Neural cell (in vitro differentiated cells): ENCODE results near the gene SAA1. TPM values are rescaled to one million over a fixed set of nuclear protein-coding genes. Genes with fewer than 3 reads are reported as not detected.

Experiments used
- H2AFZ ChIP-seq: fragments of 200-600, 300-800 bp; sonication (generic), shearing (Covaris generic); 2 replicates; pipeline ENCODE4 v1.6.0; 2014; ENCODE audit warnings: low read depth, mild to moderate bottlenecking, antibody characterized with exemption, low read length, moderate library complexity
- H3F3A ChIP-seq: fragments of 200-600 bp; shearing (Covaris generic); 2 replicates; pipeline ENCODE4 v1.6.1; 2016; ENCODE audit warnings: mild to moderate bottlenecking, moderate library complexity, mixed read lengths, antibody characterized with exemption, low read length; ENCODE audit not compliant: insufficient read depth, poor library complexity, severe bottlenecking
- H3K27ac ChIP-seq: fragments of 200-600, 300-800 bp; sonication (generic), shearing (Covaris generic); 2 replicates; pipeline ENCODE4 v1.5.1; 2014; ENCODE audit warnings: mild to moderate bottlenecking, low read length, moderate library complexity
- H3K27me3 ChIP-seq: fragments of 300-800, 200-600 bp; sonication (generic), shearing (Covaris generic); 2 replicates; pipeline ENCODE4 v1.6.0; 2014; ENCODE audit warnings: mild to moderate bottlenecking, low read depth, low read length, moderate library complexity; ENCODE audit not compliant: insufficient read depth
- H3K36me3 ChIP-seq: fragments of 300-800, 200-600 bp; sonication (generic), shearing (Covaris generic); 2 replicates; pipeline ENCODE4 v1.5.1; 2014; ENCODE audit warnings: mild to moderate bottlenecking, antibody characterized with exemption, low read length, moderate library complexity; ENCODE audit not compliant: insufficient read depth
- H3K4me2 ChIP-seq: fragments of 300-800, 200-600 bp; sonication (generic), shearing (Covaris generic); 2 replicates; pipeline ENCODE4 v1.6.0; 2014; ENCODE audit warnings: mild to moderate bottlenecking, low read length
- H3K4me3 ChIP-seq: fragments of 300-800, 200-600 bp; sonication (generic), shearing (Covaris generic); 2 replicates; pipeline ENCODE4 v1.5.1; 2014; ENCODE audit warnings: mild to moderate bottlenecking, low read length, moderate library complexity
- H3K79me2 ChIP-seq: fragments of 200-600 bp; shearing (Covaris generic); replicated peaks from 2 replicates; pipeline ENCODE4 v1.6.0; 2014; ENCODE audit warnings: mild to moderate bottlenecking, low read length, moderate library complexity; ENCODE audit not compliant: insufficient read depth
- H3K9ac ChIP-seq: fragments of 300-800, 200-600 bp; sonication (generic), shearing (Covaris generic); 2 replicates; pipeline ENCODE4 v1.6.1; 2016; ENCODE audit warnings: mild to moderate bottlenecking, low read length, mixed read lengths
- H3K9me2 ChIP-seq: fragments of 200-600 bp; shearing (Covaris generic); 2 replicates; pipeline ENCODE4 v1.6.1; 2016; ENCODE audit warnings: mild to moderate bottlenecking, low read length, mixed read lengths; ENCODE audit not compliant: insufficient read depth
- H3K9me3 ChIP-seq: fragments of 200-600, 300-800 bp; sonication (generic), shearing (Covaris generic); 2 replicates; pipeline ENCODE4 v1.6.1; 2016; ENCODE audit warnings: mild to moderate bottlenecking, mixed run types, low read length, moderate library complexity, mixed read lengths
- H4K20me1 ChIP-seq: fragments of 200-600 bp; shearing (Covaris generic); 2 replicates; pipeline ENCODE4 v1.6.1; 2016; ENCODE audit warnings: mild to moderate bottlenecking, mixed run types; ENCODE audit not compliant: insufficient read depth
- CTCF ChIP-seq: fragments of 450-650 bp; IDR thresholded peaks from 2 replicates; pipeline ENCODE4 v1.5.1; 2014; ENCODE audit warnings: antibody characterized with exemption, mild to moderate bottlenecking, moderate library complexity; ENCODE audit not compliant: poor library complexity, severe bottlenecking
- EP300 ChIP-seq: fragments of 450-650 bp; conservative IDR thresholded peaks from 2 replicates; pipeline ENCODE4 v1.6.1; 2014; ENCODE audit warnings: antibody characterized with exemption, mild to moderate bottlenecking, moderate library complexity; ENCODE audit not compliant: poor library complexity, severe bottlenecking
- EZH2 ChIP-seq: fragments of 200-600, 300-800 bp; shearing (Covaris generic), sonication (generic); IDR thresholded peaks from 2 replicates; pipeline ENCODE4 v1.6.1; 2014; ENCODE audit warnings: antibody characterized with exemption, low read length, borderline replicate concordance, mild to moderate bottlenecking; ENCODE audit not compliant: insufficient read depth, poor library complexity, severe bottlenecking
- MXI1 ChIP-seq: fragments of 450-650 bp; conservative IDR thresholded peaks from 2 replicates; pipeline ENCODE4 v1.6.1; 2014; ENCODE audit warnings: antibody characterized with exemption, mild to moderate bottlenecking; ENCODE audit not compliant: poor library complexity, severe bottlenecking
- POLR2AphosphoS5 ChIP-seq: IDR thresholded peaks from 2 replicates; pipeline ENCODE4 v1.6.1; 2012
- RAD21 ChIP-seq: fragments of 450-650 bp; conservative IDR thresholded peaks from 2 replicates; pipeline ENCODE4 v1.6.1; 2014; ENCODE audit warnings: antibody characterized with exemption, mild to moderate bottlenecking, moderate library complexity
- SMC3 ChIP-seq: fragments of 450-650 bp; conservative IDR thresholded peaks from 2 replicates; pipeline ENCODE4 v1.6.1; 2014; ENCODE audit warnings: antibody characterized with exemption, mild to moderate bottlenecking, moderate library complexity; ENCODE audit not compliant: poor library complexity
- TAF1 ChIP-seq: IDR thresholded peaks from 2 replicates; pipeline ENCODE4 v1.6.1; 2012; ENCODE audit warnings: low read depth
- polyA plus RNA-seq: library from polyadenylated mRNA; depleted of rRNA; stranded (reverse); fragments of >200 nt; gene quantifications from 2 replicates; pipeline ENCODE4 v1.2.3, GENCODE V29; 2014
- TF ChIP-seq, protein P1 (sequence below): IDR thresholded peaks from 2 replicates; pipeline ENCODE4 v1.6.1; 2012; ENCODE audit warnings: borderline replicate concordance

Gene SAA1
- polyA plus RNA-seq, 1 donor from 2014 or later = not detected

DNA sequence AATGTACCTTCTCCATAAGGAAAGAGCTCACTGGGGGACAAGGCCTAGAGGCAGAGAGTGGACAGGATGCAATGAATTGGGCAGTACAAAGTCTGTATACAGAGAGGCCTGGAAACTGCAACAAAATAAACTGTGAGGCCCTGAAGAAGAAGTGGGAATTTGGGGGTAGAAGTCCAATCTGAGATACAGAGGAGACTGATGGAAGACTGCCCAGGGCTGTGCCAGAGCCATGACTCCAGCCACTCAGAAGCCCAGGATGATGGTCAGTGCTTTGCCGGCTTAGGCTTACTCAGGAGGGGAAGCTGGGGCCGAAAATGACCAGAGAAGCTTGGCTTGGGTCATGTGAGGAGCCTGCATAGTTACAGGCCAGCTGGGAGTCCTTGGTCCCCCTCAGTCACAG lies 35.2 kb upstream of the SAA1 start:
- H3K9ac ChIP-seq = no peak overlapping the region
- no peak overlapping the region for H2AFZ ChIP-seq
- no peaks in the 10 kb centered on the region for H4K20me1 ChIP-seq
- H3K36me3 ChIP-seq = no peaks in the 10 kb centered on the region
- H3K4me3 ChIP-seq = no peak overlapping the region
- H3K4me2 ChIP-seq = no peak overlapping the region
- no peaks in the 10 kb centered on the region for H3K9me3 ChIP-seq
- H3K27ac ChIP-seq = no peak overlapping the region
- H3F3A ChIP-seq = no peaks in the 10 kb centered on the region
- H3K27me3 ChIP-seq = no peaks in the 10 kb centered on the region
- TF ChIP-seq EZH2 = no peak
- no peak for TF ChIP-seq SMC3
- TF ChIP-seq MXI1 = no peak
- no peak for TF ChIP-seq TAF1
- no peak for TF ChIP-seq CTCF
- TF ChIP-seq EP300 = no peak
- TF ChIP-seq POLR2AphosphoS5 = no peak
- no peak for TF ChIP-seq RAD21
- TF ChIP-seq, protein P1, sequence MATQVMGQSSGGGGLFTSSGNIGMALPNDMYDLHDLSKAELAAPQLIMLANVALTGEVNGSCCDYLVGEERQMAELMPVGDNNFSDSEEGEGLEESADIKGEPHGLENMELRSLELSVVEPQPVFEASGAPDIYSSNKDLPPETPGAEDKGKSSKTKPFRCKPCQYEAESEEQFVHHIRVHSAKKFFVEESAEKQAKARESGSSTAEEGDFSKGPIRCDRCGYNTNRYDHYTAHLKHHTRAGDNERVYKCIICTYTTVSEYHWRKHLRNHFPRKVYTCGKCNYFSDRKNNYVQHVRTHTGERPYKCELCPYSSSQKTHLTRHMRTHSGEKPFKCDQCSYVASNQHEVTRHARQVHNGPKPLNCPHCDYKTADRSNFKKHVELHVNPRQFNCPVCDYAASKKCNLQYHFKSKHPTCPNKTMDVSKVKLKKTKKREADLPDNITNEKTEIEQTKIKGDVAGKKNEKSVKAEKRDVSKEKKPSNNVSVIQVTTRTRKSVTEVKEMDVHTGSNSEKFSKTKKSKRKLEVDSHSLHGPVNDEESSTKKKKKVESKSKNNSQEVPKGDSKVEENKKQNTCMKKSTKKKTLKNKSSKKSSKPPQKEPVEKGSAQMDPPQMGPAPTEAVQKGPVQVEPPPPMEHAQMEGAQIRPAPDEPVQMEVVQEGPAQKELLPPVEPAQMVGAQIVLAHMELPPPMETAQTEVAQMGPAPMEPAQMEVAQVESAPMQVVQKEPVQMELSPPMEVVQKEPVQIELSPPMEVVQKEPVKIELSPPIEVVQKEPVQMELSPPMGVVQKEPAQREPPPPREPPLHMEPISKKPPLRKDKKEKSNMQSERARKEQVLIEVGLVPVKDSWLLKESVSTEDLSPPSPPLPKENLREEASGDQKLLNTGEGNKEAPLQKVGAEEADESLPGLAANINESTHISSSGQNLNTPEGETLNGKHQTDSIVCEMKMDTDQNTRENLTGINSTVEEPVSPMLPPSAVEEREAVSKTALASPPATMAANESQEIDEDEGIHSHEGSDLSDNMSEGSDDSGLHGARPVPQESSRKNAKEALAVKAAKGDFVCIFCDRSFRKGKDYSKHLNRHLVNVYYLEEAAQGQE = no peak
- no peaks in the 10 kb centered on the region for H3K79me2 ChIP-seq
- H3K9me2 ChIP-seq = no peaks in the 10 kb centered on the region

DNA sequence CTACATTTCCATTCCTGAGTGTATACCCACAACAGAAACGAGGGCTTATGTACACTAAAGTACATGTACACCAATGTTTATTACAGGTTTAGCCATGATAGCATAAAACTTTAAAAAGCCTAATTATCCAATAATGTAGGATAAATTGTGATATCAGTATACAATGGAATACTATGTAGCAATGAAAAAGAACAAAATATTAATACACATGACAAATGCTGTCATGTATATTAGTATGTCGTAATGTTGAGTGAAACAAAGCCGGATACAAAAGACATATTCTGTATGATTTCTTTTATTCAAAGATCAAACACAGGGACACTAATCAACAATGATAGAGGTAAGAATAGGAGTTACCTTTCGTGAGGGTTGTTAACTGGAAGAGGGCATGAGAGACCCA lies 32.2 kb upstream of the SAA1 start:
- TF ChIP-seq SMC3 (no peak), RAD21 (no peak), CTCF (no peak), POLR2AphosphoS5 (no peak), EP300 (no peak), MXI1 (no peak), TAF1 (no peak), EZH2 (no peak)
- TF ChIP-seq, protein P1 = no peak
- H2AFZ ChIP-seq = no peak overlapping the region
- no peak overlapping the region for H3K9ac ChIP-seq
- no peak overlapping the region for H3K4me3 ChIP-seq
- no peaks in the 10 kb centered on the region for H3F3A ChIP-seq
- H3K9me2 ChIP-seq = no peaks in the 10 kb centered on the region
- no peaks in the 10 kb centered on the region for H3K79me2 ChIP-seq
- no peaks in the 10 kb centered on the region for H3K36me3 ChIP-seq
- no peaks in the 10 kb centered on the region for H3K27me3 ChIP-seq
- H3K4me2 ChIP-seq = no peak overlapping the region
- no peaks in the 10 kb centered on the region for H4K20me1 ChIP-seq
- no peaks in the 10 kb centered on the region for H3K9me3 ChIP-seq
- H3K27ac ChIP-seq = no peak overlapping the region
